Measurements from ENCODE around the gene HOXB3. TPM values are rescaled to one million over a fixed set of nuclear protein-coding genes. Genes with fewer than 3 reads are reported as not detected.

Gene HOXB3
- total and polyA plus RNA-seq, 10 donors, result 3.6 to 23.1 (median 8.8) TPM

GRCh38 chr17:48517478-48517877, 72.6 kb downstream of the HOXB3 start:
- Histone ChIP-seq H3K27me3 (replicated peaks in 1 of 7) (peaks cover 0 to 51% (median 0%) of the 10 kb centered on the region in 7 donors), H3K4me3 (no peak overlapping the region), H3K9me3 (no peaks in the 10 kb centered on the region), H3K36me3 (no peaks in the 10 kb centered on the region), H3K4me1 (peaks cover 0 to 12% (median 0%) of the 10 kb centered on the region in 6 donors), H3K27ac (no peak overlapping the region)
- no peak for TF ChIP-seq POLR2AphosphoS5 (IDR thresholded peaks at IDR 0.05)
- TF ChIP-seq POLR2A (IDR thresholded peaks at IDR 0.05), result no peak
- no peak for TF ChIP-seq CTCF (IDR thresholded peaks at IDR 0.05 in 8 of 11, conservative IDR thresholded peaks at IDR 0.05 in 3 of 11)
- intact Hi-C loops (cut with DNase I; ENCODE audit: low total_unique reads), result no loop called here
- 22 to 33% (median 25%) methylated on average over 3 of the region's 3 CpGs for WGBS, 5 donors
- DNase-seq, result no peak

GRCh38 chr17:48515925-48516900, 73.8 kb downstream of the HOXB3 start:
- TF ChIP-seq POLR2AphosphoS5 (IDR thresholded peaks at IDR 0.05) (no peak), CTCF (IDR thresholded peaks at IDR 0.05 in 8 of 11, conservative IDR thresholded peaks at IDR 0.05 in 3 of 11) (no peak), POLR2A (IDR thresholded peaks at IDR 0.05) (no peak)
- 68 to 86% (median 81%) methylated on average over 3 of the region's 3 CpGs for WGBS, 5 donors
- Histone ChIP-seq H3K27ac (no peak overlapping the region), H3K4me1 (peaks cover 0 to 12% (median 0%) of the 10 kb centered on the region in 6 donors), H3K36me3 (no peaks in the 10 kb centered on the region), H3K9me3 (no peaks in the 10 kb centered on the region), H3K27me3 (replicated peaks in 1 of 7) (peaks cover 0 to 53% (median 0%) of the 10 kb centered on the region in 7 donors), H3K4me3 (no peak overlapping the region)
- intact Hi-C loops (cut with DNase I; ENCODE audit: low total_unique reads), result no loop called here
- DNase-seq, result no peak

GRCh38 chr17:48514477-48514876, 75.6 kb downstream of the HOXB3 start:
- H3K27ac ChIP-seq, result no peak overlapping the region
- no peaks in the 10 kb centered on the region for H3K36me3 ChIP-seq
- WGBS, 5 donors, result 60 to 82% (median 72%) methylated on average over 2 of the region's 2 CpGs
- no peak for DNase-seq
- H3K9me3 ChIP-seq, result no peaks in the 10 kb centered on the region
- TF ChIP-seq CTCF (IDR thresholded peaks at IDR 0.05 in 8 of 11, conservative IDR thresholded peaks at IDR 0.05 in 3 of 11), result no peak
- no peak for TF ChIP-seq POLR2A (IDR thresholded peaks at IDR 0.05)
- no peak for TF ChIP-seq POLR2AphosphoS5 (IDR thresholded peaks at IDR 0.05)
- intact Hi-C loops (cut with DNase I; ENCODE audit: low total_unique reads), result no loop called here
- no peak overlapping the region for H3K4me3 ChIP-seq
- peaks cover 0 to 12% (median 0%) of the 10 kb centered on the region in 6 donors for H3K4me1 ChIP-seq
- peaks cover 0 to 47% (median 0%) of the 10 kb centered on the region in 7 donors for H3K27me3 ChIP-seq (replicated peaks in 1 of 7)

All from spleen (tissue), 11 donors.